IPS-20b (cell line): Measurements from ENCODE around the gene CLPSL1.
A peak's percentile ranks its signal among the peaks of the same experiment; 100 is the strongest.

ENCODE experiments used
- H3K27ac ChIP-seq: one replicate; pipeline ENCODE4 v1.5.1; 2013; ENCODE audit warnings: low read length
- H3K27me3 ChIP-seq: 2 replicates; pipeline ENCODE4 v1.6.1; 2013; ENCODE audit warnings: mild to moderate bottlenecking, low read length, inconsistent platforms; ENCODE audit not compliant: insufficient read depth
- H3K36me3 ChIP-seq: 2 replicates; pipeline ENCODE4 v1.6.1; 2013; ENCODE audit warnings: low read depth, mild to moderate bottlenecking, inconsistent platforms, low read length, moderate library complexity; ENCODE audit not compliant: insufficient read depth
- H3K4me1 ChIP-seq: 2 replicates; pipeline ENCODE4 v1.6.1; 2013; ENCODE audit warnings: mild to moderate bottlenecking, control low read depth, inconsistent platforms, low read length, moderate library complexity; ENCODE audit not compliant: insufficient read depth
- H3K4me3 ChIP-seq: 2 replicates; pipeline ENCODE4 v1.5.1; 2013; ENCODE audit warnings: mild to moderate bottlenecking, low read length, inconsistent platforms
- H3K9ac ChIP-seq: 2 replicates; pipeline ENCODE4 v1.6.1; 2013; ENCODE audit warnings: low read depth, mild to moderate bottlenecking, inconsistent platforms, low read length, moderate library complexity
- H3K9me3 ChIP-seq: 2 replicates; pipeline ENCODE4 v1.6.1; 2013; ENCODE audit warnings: mild to moderate bottlenecking, low read depth, low read length, inconsistent platforms; ENCODE audit not compliant: insufficient read depth

Gene CLPSL1

DNA sequence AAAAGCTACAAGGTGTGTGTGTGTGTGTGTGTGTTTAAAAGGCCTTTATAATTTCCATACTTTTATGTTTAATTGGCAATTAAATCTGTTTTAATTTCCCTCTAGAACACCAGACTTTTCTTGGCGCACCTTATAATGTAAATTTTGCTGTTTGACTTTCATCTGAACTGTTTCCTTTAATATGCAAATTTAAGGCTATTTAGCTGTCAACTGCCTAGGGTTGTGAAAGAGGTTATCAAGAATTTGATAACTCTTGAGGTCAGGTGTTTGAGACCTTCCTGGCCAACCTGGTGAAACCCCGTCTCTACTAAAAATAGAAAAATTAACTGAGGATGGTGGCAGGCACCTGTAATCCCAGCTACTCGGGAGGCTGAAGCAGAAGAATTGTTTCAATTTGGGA is 20.3 kb downstream of the CLPSL1 start:
- Histone ChIP-seq H3K27ac (no peak overlapping the region), H3K36me3 (no peaks in the 10 kb centered on the region), H3K4me1 (peaks cover 12% of the 10 kb centered on the region; the same call in 1 of the 2 replicates), H3K9me3 (no peaks in the 10 kb centered on the region), H3K27me3 (no peaks in the 10 kb centered on the region; the same call in 1 of the 2 replicates), H3K4me3 (no peak overlapping the region), H3K9ac (no peak overlapping the region)

DNA sequence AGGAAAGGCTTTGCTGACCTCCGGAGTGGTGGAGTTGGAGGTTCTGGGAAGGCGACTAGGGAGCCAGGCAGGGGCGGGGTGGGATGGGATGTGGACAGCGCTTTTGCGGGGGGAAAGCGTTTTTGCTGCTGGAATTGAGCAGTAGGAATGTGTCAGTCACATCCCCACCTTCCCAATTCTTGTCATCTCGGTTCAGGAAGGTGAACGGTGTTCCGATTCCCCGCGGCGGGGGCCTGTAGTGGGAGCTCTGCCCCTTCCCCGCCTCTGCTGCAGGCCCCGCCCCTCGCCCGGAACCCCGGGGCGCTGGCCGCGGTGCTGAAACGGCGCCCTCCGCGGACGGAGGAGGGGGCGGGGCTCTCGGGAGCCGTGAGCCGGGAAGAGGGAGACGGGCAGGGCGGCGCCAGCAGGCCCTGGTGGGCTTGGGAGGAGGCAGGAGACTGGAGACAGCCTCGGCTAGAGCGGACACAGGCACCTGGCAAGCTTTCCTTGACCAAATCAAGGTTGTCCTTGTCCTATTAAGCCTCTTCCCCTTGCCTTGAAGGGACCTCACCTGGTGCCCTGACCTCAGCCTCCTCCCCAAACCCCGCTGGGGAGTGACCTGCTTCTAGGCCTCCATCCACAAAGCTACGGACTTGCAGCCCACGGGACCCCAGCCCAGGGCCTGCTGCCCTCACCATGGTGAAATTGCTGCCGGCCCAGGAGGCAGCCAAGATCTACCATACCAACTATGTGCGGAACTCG is 24.3 kb downstream of the CLPSL1 start, which contains the start of gene LHFPL5:
Gene LHFPL5, plus strand, starts transcription at position 357 of the 741 bp plus-strand sequence. Its CDS starts 319 bp downstream, at position 676.
- peaks cover 5% of the 10 kb centered on the region; the same call in 1 of the 2 replicates for H3K4me1 ChIP-seq
- no peak within 1 kb of the TSS for H3K27ac ChIP-seq
- H3K4me3 ChIP-seq: peak within 1 kb of the TSS; percentile 77
- H3K9ac ChIP-seq: no peak within 1 kb of the TSS
- no peaks in the 10 kb centered on the region for H3K9me3 ChIP-seq
- H3K36me3 ChIP-seq: no peaks in the 10 kb centered on the region
- no peaks in the 10 kb centered on the region; the same call in 1 of the 2 replicates for H3K27me3 ChIP-seq

GRCh38 chr6:35808688-35809087 is 27.9 kb downstream of the CLPSL1 start:
- Histone ChIP-seq H3K36me3 (no peaks in the 10 kb centered on the region), H3K9ac (no peak overlapping the region), H3K4me1 (no peaks in the 10 kb centered on the region), H3K4me3 (no peak overlapping the region), H3K27ac (no peak overlapping the region), H3K27me3 (no peaks in the 10 kb centered on the region; the same call in 1 of the 2 replicates), H3K9me3 (no peaks in the 10 kb centered on the region)

DNA sequence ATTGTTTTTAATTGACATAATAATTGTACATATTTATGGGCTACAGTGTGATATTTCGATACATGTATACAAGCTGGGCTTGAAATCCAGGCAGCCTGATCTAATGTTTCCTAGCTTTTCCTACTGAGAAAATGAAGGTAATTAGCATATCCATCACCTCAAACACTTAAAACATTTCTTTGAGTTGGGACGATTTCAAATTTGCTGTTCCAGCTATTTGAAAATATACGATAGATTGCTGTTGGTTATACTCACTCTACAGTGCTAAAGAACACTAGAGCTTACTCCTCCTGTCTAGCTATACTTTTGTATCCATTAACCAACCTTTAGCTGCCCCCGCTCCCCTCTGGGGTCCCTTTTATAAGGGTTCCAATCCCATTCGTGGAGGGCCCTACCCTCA is 29.0 kb downstream of the CLPSL1 start:
- H3K9me3 ChIP-seq: no peaks in the 10 kb centered on the region

GRCh38 chr6:35810971-35811698 is 30.3 kb downstream of the CLPSL1 start:
- no peaks in the 10 kb centered on the region for H3K9me3 ChIP-seq
- no peak overlapping the region for H3K9ac ChIP-seq
- no peak overlapping the region for H3K27ac ChIP-seq
- H3K4me1 ChIP-seq: no peaks in the 10 kb centered on the region
- H3K36me3 ChIP-seq: no peaks in the 10 kb centered on the region
- H3K27me3 ChIP-seq: no peaks in the 10 kb centered on the region; the same call in 1 of the 2 replicates
- H3K4me3 ChIP-seq: no peak overlapping the region

More for the DNA sequence above, 29.0 kb downstream of the CLPSL1 start:
- Histone ChIP-seq H3K4me3 (no peak overlapping the region), H3K27ac (no peak overlapping the region), H3K4me1 (no peaks in the 10 kb centered on the region), H3K36me3 (no peaks in the 10 kb centered on the region), H3K27me3 (no peaks in the 10 kb centered on the region; the same call in 1 of the 2 replicates), H3K9ac (no peak overlapping the region)

GRCh38 chr6:35811699-35811995 is 30.8 kb downstream of the CLPSL1 start:
- H3K27ac ChIP-seq: no peak overlapping the region
- no peaks in the 10 kb centered on the region for H3K27me3 ChIP-seq

DNA sequence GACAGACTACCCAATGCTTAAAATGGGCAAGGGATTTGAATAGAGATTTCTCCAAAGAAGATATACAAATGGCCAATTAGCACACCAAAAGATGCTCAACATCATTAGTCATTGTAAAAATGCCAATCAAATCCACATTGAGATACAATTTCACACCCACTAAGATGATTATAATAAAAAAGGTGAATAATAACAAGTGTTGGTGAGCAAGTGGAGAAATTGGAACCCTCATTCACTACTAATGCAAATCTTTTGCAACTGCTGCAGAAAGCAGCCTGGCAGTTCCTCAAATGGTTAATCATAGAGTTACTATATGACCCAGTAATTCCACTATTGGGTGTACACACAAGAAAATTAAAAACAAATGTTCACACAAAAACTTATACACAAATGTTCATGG is 36.7 kb downstream of the CLPSL1 start:
- Histone ChIP-seq H3K4me3 (no peak overlapping the region), H3K27ac (no peak overlapping the region), H3K9ac (no peak overlapping the region), H3K36me3 (no peaks in the 10 kb centered on the region), H3K27me3 (no peaks in the 10 kb centered on the region), H3K9me3 (peaks cover 6% of the 10 kb centered on the region; the same call in 1 of the 2 replicates), H3K4me1 (no peaks in the 10 kb centered on the region)

More at GRCh38 chr6:35811699-35811995, 30.8 kb downstream of the CLPSL1 start:
- no peaks in the 10 kb centered on the region for H3K36me3 ChIP-seq
- H3K4me3 ChIP-seq: no peak overlapping the region
- H3K4me1 ChIP-seq: no peaks in the 10 kb centered on the region
- H3K9ac ChIP-seq: no peak overlapping the region
- H3K9me3 ChIP-seq: no peaks in the 10 kb centered on the region

DNA sequence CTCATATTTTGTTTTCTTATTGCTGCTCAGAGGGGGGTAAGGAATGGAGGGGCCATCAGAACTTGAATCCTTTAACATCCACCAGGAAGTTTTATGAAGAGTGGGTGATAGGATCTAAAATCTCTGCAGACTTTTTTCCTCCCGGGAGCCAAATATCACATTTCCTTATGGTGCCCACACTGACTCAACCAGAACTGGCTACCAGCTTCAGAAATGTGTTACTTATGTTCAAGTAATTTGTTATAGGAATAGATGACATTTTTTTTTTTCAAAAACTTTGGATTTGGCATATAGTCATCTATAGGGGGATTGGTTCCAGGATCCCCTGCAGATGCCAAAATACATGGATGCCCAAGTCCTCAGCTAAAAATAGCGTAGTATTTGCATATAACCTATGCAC is 42.8 kb downstream of the CLPSL1 start:
- Histone ChIP-seq H3K36me3 (no peaks in the 10 kb centered on the region), H3K4me1 (no peaks in the 10 kb centered on the region), H3K4me3 (no peak overlapping the region), H3K27ac (no peak overlapping the region), H3K9me3 (no peaks in the 10 kb centered on the region), H3K27me3 (no peaks in the 10 kb centered on the region), H3K9ac (no peak overlapping the region)

DNA sequence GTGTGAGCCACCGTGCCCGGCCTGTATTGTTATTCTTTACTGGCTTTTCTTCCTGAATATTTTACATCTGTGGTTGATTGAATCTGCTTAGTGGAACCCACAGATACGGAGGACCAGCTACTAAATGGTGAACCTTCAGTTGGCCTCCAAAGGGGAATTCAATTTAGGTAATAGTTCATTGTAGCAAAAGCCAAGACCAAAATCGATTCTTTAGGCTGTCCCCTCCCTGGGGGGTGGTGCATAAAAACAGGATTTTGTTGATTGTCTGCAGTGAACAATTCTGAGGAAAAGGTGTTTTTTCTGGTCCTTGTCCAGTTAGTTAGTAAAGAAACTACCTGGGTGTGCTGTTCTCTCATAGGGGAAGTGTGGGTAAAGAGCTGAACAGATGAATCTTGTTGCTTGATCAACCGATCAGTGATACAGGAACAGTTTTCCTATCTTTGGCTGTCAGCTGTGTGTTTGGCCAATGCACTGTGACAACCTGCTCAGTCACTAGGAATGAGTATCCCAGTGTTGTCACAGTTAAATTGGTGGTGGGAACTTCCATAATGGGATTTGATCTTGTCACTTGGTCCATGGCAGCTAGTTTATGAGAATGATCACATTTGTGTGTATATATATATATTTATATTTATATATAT is 43.9 kb downstream of the CLPSL1 start:
- no peaks in the 10 kb centered on the region for H3K9me3 ChIP-seq
- no peak overlapping the region for H3K27ac ChIP-seq
- no peaks in the 10 kb centered on the region for H3K36me3 ChIP-seq
- H3K4me3 ChIP-seq: no peak overlapping the region
- H3K27me3 ChIP-seq: no peaks in the 10 kb centered on the region
- no peaks in the 10 kb centered on the region for H3K4me1 ChIP-seq
- no peak overlapping the region for H3K9ac ChIP-seq

DNA sequence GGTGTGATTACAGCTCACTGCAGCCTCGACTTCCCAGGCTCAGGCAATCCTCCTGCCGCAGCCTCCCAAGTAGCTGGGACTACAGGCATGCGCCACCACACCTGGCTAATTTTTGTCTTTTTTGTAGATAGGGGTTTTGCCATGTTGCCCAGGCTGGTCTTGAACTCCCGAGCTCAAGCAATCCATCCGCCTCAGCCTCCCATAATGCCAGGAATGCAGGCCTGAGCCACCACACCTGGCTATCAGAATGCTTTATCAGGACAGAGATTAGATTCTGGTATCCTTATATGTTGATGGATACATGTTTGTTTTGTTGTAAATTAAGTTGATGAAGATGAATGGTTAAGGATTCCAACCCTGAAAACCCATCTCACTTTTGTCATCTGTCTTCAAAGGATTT is 48.5 kb downstream of the CLPSL1 start:
- no peaks in the 10 kb centered on the region for H3K4me1 ChIP-seq
- no peak overlapping the region for H3K4me3 ChIP-seq
- H3K27me3 ChIP-seq: no peaks in the 10 kb centered on the region
- H3K9me3 ChIP-seq: no peaks in the 10 kb centered on the region
- no peak overlapping the region for H3K27ac ChIP-seq
- no peak overlapping the region for H3K9ac ChIP-seq
- peaks cover 18% of the 10 kb centered on the region for H3K36me3 ChIP-seq

GRCh38 chr6:35831257-35832007 is 50.6 kb downstream of the CLPSL1 start:
- no peak overlapping the region for H3K9ac ChIP-seq
- no peaks in the 10 kb centered on the region for H3K4me1 ChIP-seq
- H3K27ac ChIP-seq: no peak overlapping the region
- H3K36me3 ChIP-seq: peaks cover 38% of the 10 kb centered on the region
- no peaks in the 10 kb centered on the region for H3K27me3 ChIP-seq
- H3K4me3 ChIP-seq: no peak overlapping the region
- no peaks in the 10 kb centered on the region for H3K9me3 ChIP-seq
